Activated naive CD4-positive, alpha-beta T cell treated with Interleukin-2 at 50 U/mL for 16 hours (primary cell): ENCODE data around the gene LPAR5.
"Not testable (repeated sequence)": the region's sequence is repeated elsewhere in the genome, so short reads cannot be mapped to it uniquely, and the experiment has no call there.

ENCODE experiments used
- DNase-seq: peaks from one replicate; pipeline ENCODE4 v3.0.0-alpha.2; 2020

LPAR5 gene

DNA sequence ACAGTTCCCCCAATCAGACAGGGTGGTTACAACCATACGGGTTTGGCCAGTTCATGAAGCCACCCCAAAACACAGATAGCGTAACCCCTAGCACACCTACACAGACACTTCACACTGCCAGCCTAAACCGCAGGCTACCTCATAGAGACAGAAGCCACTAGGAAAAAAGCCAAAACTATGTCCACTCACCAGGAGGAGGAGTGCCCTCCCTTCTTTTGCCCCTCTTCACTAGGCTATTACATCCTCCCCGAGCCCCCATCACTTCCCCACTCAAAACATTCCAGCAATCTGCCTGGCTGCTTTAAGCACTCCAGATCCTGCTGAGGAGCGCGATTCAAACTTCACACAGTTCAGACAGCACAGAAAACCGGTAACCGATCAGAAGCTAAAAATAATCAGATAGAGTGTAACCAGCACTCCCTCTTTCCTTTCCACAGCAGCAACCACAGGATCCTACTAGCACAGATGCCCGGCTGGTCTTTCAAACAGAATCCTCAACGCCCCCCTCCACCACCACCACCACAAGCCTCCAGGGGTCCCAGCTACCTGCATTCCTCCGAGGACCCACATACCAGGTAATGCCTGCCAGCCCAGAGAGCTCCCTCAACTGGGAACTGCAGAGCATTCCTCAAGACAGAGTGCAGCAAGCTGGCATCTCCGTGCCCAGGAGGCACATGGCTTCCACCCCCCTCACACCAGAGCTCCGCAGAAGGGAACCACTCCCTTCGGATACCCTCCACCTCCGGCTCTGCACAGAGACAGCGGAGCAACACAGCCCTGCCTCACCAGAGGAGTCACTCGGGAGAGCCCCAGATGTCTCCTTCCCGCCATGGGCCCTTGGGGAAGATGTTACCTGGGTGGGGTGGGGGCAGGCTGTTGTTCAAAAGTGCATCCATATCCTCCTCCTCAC, 30.1 kb downstream of the LPAR5 start:
- peak; percentile 31 for DNase-seq

DNA sequence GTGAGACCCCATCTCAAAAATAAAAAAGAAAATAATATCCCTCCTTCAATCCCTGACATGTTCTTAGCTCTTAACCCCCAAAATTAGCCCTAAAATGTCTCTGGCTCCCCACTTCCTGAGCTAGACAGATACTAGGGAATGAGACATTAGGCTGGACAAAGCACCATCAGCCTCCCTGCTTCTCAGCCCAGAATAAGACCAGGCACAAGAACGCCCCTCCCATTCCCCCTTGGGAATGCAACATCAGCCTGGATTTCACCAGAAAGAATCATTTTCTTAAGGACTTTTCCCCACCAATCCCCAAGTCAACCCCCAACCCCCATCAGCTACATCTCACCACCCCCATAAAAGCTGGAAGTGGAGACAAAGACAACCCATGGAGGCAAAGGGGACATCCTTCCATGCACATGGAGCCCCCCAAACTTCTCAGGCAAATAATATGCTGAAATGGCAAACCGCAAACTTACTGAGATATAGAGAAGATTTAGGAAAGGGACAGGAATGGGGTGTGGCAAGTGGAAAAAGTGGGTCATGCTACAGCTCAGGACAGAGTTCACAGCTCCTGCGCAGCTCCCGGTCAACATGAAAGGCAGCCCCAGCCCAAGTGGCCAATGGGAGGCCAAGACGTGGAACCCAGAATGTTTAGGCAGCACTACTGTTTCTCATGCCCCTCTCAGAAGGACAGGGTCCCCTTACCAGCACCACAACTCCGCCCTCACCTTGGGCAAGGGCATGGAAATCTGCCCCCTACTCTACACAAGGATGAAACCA, 31.3 kb downstream of the LPAR5 start:
- DNase-seq: no peak

DNA sequence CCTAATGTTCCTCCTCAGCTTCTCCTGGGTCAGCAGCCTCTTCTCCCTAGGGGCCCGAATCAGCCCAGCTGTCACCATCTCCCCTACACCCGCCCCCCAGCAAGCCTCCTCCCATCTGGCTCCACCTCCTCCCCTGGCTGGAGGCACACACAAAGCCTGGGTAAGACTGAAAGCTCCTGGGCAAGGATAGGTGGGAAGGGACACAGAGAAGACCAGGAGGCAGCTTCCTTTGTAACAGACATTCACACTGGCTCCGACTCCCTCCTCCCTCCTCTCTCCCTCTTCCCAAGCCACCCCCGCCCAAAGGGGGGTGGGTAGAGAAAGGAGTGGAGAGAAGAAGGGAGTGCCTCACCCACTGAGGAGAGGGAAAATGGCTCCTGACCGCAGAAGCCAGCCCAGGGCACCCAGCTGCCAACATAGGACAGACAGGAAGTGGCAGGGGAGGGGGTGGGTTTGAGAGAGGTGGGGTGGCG, 32.6 kb downstream of the LPAR5 start:
- DNase-seq: peak; percentile 36

DNA sequence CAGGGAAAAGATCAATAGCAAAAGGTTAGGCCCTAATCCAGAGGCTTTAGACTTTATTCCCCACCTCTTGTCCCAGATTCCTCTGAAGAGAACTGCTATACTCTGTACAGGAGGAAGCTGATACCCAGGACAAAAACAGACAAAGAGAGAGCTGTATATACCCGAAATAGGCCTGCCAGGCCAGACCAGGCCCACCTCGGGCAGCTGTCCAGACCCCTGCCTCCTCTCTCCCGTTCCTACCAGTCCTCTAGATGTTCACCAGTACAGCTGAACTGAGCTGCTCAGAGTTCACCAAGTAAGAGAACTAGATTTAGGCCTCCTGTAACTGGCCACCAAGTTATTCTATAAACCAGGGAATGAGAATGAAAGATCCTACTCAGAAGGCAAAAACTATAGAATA, 33.2 kb downstream of the LPAR5 start:
- DNase-seq: no peak

DNA sequence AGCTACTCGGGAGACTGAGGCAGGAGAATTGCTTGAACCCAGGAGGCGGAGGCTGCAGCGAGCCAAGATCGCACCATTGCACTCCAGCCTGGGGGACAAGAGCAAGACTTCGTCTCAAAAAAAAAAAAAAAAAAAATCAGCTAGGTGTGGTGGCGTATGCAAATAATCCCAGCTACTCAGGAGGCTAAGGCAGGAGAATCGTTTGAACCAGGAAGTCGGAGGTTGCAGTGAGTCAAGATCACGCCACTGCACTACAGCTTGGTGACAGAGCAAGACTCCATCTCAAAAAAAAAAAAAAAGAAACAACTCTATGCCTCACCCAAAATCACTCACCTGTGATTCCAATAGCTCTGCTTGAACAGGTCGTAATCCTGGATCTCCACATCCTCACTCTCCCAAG, 40.1 kb downstream of the LPAR5 start:
- DNase-seq: not testable (repeated sequence)

DNA sequence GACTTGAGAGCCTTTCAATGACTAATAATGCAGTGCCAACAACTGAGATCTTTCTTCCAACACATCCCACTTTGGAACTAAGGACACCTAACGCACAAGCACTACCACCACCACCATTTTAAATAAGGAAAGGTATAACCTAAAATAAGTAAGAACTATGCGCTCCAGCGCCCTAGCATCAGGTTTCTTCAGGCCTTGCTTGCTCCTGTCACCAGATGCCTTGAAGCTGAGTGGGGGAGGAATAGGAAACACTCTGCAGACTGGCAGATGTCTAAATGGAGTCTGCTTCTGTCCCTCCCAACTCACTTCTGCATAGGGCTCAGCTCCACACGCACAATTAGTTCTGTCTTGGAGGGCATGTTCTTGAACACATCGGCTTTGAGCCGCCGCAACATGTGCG, 43.7 kb downstream of the LPAR5 start:
- DNase-seq: no peak

DNA sequence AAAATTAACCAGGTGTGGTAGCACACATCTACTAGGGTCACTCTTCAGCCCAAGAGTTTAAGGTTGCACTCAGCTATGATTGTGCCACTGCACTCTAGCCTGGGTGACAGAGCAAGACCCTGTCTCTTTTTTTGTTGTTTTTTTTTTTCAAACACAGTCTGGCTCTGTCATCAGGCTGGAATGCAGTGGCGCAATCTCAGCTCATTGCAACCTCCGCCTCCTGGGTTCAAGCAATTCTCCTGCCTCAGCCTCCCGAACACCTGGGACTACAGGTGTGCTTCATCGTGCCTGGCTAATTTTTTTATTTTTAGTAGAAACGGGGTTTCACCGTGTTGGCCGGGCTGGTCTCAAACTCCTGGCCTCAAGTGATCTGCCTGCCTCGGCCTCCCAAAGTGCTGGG, 49.2 kb downstream of the LPAR5 start:
- DNase-seq: not testable (repeated sequence)

DNA sequence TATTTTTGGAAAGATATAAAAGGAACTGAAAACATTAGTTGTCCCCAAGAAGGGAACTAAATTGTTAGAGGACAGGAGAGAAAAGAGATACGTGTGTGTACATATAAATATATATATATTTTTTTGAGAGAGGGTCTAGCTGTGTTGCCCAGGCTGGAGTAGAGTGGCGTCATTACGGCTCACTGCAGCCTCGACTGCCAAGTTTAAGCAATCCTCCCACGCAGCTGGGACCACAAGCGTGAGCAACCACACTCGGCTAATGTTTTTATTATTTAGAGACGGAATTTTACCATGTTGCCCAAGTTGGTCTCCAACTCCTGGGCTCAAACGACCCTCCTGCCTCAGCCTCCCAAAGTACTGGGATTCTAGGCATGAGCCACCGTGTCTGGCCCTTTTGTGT, 51.5 kb downstream of the LPAR5 start:
- no peak for DNase-seq

DNA sequence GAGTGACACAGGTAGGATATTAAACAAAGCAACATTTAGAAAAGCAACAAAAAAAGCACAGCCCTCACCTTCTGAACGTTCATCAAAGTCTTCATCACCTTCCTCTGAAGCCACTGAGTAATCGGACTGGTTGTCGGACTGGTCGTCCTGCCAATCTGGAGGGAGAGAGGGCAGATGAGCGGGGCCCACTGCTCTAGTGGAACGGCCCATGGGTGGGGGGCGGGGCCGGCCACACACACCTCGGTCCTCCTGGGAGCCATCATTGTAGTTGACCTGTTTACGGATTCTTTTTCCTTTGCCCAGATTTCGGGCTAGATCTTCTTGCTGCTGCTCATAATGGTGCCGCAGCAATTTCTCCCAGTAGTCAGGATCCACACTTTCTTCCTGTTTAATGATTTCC, 52.8 kb downstream of the LPAR5 start:
- DNase-seq: no peak

DNA sequence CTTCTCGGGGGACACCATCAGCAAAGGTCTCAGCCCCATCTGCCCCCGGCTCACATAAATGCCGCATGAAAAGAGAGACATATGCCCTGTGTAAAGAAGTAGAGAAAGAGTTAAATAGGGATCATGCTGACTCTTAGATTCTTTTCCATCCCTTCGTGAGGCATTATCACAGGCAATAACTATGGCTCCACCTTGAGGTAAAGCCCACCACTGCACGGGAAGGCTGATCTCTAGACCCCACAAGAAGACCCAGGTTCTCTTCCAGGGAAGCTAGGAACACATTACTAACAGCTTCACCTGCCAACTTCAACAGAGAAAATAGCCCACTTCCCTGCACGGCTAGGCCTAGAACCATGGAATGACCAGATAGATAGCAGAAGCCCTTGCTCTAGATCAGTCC, 53.6 kb downstream of the LPAR5 start:
- DNase-seq: no peak

DNA sequence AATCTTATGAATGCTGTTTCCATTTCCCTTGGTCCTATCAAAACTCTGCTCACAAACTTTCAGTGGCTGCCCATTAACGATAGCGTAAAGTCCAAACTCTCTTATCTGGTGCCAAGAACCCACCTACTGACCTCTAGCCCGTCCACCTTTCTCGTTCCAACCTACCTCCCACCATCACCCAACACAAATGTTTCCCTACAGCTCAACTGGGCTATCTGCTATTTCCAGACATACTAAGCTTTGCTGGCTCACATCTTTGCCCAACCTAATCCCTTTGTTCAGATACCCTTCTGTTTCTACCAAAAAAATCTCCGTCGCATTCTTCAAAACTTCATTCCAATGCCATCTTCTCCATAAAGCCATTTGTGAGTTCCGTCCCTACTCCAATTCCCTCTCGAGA, 60.1 kb downstream of the LPAR5 start:
- DNase-seq: no peak

DNA sequence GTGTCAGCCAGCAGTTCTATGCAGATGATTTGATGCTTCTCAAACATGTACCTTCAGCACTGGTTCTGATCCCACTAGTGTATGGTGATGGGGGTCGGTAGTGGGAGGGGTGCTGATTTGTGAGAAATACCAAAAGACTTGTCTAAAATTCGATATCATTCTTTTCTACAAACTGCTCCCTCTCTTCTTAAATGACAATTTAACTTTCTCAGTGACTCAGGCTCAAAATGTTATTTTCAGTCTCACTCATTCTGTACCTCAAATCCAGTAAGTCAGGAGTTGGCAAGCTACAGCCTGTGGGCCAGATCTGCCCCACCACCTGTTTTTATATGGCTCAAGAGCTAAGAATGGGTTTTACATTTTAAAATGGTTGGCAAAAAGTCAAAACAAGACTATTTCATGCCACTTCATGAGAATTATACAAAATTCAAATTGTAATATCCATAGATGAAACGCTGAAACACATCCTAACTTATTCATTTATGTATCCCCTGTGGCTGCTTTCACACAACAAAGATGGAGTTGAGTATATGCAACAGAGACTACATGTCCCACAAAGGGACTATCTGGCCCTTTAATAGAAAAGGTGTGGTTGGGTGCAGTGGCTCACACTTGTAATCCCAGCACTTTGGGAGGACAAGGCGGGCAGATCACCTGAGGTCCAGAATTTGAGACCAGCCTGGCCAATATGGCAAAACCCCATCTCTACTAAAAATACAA, 61.0 kb downstream of the LPAR5 start:
- no peak for DNase-seq

DNA sequence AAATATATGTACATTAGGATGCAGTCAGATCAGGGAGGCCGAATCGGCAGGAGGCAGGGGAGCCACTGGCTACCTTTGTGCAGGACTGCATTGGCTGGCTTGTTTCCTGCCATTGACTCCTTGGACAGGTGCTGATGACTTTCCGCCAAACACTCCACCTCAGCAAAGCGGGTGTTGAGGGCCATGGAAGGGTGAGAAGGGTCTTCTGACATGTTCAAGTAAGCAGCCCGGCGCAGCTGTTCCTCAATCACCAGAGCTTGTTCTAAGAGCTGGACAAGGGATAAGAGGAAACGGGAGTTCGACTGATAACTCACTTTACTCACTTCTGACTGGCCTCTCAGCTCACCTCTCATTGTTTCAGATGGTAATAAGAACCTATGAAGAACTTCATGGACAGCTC, 62.8 kb downstream of the LPAR5 start:
- DNase-seq: no peak

DNA sequence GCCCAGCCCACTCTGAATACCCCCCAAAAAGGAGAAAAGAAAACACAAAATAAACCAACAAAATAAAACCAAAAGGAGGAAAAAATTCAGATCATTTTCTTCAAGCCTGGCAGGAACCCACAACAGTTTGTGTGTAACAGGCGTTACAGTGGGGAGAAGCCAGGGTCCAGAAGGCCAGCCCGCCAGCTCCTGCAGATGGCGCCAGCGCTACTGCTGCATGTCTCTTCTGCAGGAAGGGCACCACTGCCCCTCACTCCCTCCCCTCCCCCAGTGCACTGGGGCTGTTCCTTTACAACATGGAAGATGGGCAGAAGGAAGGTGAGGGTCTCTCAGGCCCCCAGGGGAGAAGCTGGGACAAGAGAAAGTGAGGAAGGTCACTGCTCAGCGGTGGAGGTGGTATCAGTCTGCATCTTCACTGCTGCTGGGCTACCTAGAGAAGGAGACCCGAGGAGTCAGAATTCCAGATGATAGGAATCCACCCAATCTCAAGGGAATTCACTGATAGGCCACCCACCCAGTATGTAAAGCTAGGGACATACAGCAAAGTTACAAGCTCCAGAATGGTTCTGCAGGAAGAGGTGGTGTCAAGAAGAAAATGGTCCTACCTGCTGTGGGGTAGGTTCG, 65.4 kb downstream of the LPAR5 start:
- peak; percentile 36 for DNase-seq

DNA sequence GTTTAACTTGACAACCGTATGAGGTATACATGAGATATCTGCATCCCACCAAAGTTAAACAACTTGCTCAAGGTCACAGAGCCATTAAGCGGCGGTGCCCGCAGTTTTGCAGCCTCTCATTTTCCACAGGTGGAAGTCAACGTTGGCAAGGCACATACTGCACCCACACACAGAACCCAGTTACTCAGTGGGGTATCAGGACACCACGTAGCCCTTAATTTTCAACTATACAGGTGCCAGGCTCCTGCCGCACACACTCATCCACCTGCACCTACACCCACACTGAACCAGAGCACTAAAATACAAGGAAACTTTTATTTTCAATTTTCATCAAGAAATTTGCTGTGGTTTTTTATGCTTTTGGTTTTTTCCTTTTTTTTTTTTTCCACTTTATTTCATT, 66.0 kb downstream of the LPAR5 start:
- DNase-seq: no peak

DNA sequence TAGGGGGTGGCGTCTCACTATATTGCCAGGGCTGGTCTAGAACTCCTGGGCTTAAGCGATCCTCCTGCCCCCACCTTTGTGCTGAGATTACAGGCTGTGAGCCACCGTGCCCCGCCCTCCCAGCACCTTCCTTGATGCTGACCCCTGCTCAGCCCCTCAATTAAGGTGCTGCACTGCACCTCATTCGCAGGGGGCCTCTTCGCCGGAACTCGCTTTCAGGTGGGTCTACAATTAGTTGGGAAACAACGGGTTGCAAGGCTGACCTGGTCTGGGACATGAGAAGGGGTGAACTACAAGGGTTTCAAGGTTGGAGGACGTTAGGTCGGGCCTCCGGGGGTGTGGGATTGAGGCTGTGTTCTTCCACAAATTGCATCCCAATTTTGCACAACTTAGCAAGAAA, 66.4 kb downstream of the LPAR5 start:
- DNase-seq: no peak
